Naive thymus-derived CD4-positive, alpha-beta T cell (primary cell): ENCODE data around the gene PNMA8C. TPM values are rescaled to one million over a fixed set of nuclear protein-coding genes. Genes with fewer than 3 reads are reported as not detected.
A peak's percentile ranks its signal among the peaks of the same experiment; 100 is the strongest.

Experiments used
- ATAC-seq: fragments of 150-1000 bp; cut with Tn5 transposase; 2 replicates; pipeline ENCODE4 v1.10.0; 2021; ENCODE audit warnings: mild to moderate bottlenecking, moderate library complexity
- CTCF ChIA-PET: fragments of 350-600 bp; sonication (Branson Sonifier 250); formaldehyde crosslinking; loops from one replicate; lab custom pipeline; 2021; ENCODE audit warnings: antibody characterized with exemption; lab: Charles Lee
- POLR2A ChIA-PET: fragments of 350-600 bp; sonication (Branson Sonifier 250); formaldehyde crosslinking; loops from one replicate; lab custom pipeline; 2021; ENCODE audit warnings: antibody characterized with exemption, inconsistent platforms; lab: Charles Lee
- DNase-seq, 9 donors: peaks; one replicate each; pipeline versions ENCODE4 v3.0.0 to v3.0.0-alpha.2; 2020 to 2022; ENCODE audit warnings: mixed read lengths in 1 of 9
- H3K27ac ChIP-seq: one replicate; pipeline ENCODE4 v1.7.0; 2013; ENCODE audit warnings: mild to moderate bottlenecking, low read depth, low read length, moderate library complexity
- H3K27me3 ChIP-seq, 2 donors: one replicate each; pipeline ENCODE4 v1.7.0; 2013; ENCODE audit warnings: low read length in 2 of 2, mild to moderate bottlenecking in 2 of 2, moderate library complexity in 2 of 2; ENCODE audit not compliant: control insufficient read depth in 2 of 2, insufficient read depth in 2 of 2
- H3K36me3 ChIP-seq, 3 experiments: 1 replicate in 2 of 3; 2 replicates in 1 of 3; pipeline ENCODE4 v1.7.0; 2013; ENCODE audit warnings: low read length in 3 of 3, mild to moderate bottlenecking in 3 of 3, moderate library complexity in 1 of 3; ENCODE audit not compliant: insufficient read depth in 3 of 3, control insufficient read depth in 2 of 3
- H3K4me1 ChIP-seq, 2 donors: one replicate each; pipeline ENCODE4 v1.7.0; 2013; ENCODE audit warnings: low read length in 2 of 2, mild to moderate bottlenecking in 2 of 2, moderate library complexity in 1 of 2; ENCODE audit not compliant: control insufficient read depth in 2 of 2, insufficient read depth in 2 of 2
- H3K4me3 ChIP-seq: 2 replicates; pipeline ENCODE4 v1.7.0; 2013; ENCODE audit warnings: mild to moderate bottlenecking, low read length
- H3K9me3 ChIP-seq, 3 experiments: 1 replicate in 2 of 3; 2 replicates in 1 of 3; pipeline ENCODE4 v1.7.0; 2013; ENCODE audit warnings: low read length in 3 of 3; ENCODE audit not compliant: control insufficient read depth in 2 of 3
- H3K27ac Mint-ChIP-seq, 9 donors: one replicate each; pipeline ENCODE4 v1.8.0; 2020 to 2022; ENCODE audit warnings: mixed read lengths in 9 of 9, mild to moderate bottlenecking in 8 of 9, moderate library complexity in 5 of 9, inconsistent platforms in 2 of 9
- H3K27me3 Mint-ChIP-seq, 5 donors: one replicate each; pipeline ENCODE4 v1.8.0; 2021 to 2022; ENCODE audit warnings: mixed read lengths in 5 of 5, mild to moderate bottlenecking in 1 of 5
- H3K36me3 Mint-ChIP-seq, 5 donors: one replicate each; pipeline ENCODE4 v1.8.0; 2020 to 2022; ENCODE audit warnings: mixed read lengths in 5 of 5, mild to moderate bottlenecking in 3 of 5, inconsistent platforms in 1 of 5
- H3K4me1 Mint-ChIP-seq, 7 donors: one replicate each; pipeline ENCODE4 v1.8.0; 2020 to 2022; ENCODE audit warnings: mixed read lengths in 7 of 7, mild to moderate bottlenecking in 3 of 7, inconsistent platforms in 1 of 7
- H3K4me3 Mint-ChIP-seq, 10 donors: one replicate each; pipeline ENCODE4 v1.8.0; 2020 to 2022; ENCODE audit warnings: mild to moderate bottlenecking in 10 of 10, mixed read lengths in 10 of 10, moderate library complexity in 6 of 10, inconsistent platforms in 2 of 10
- H3K9me3 Mint-ChIP-seq, 11 donors: one replicate each; pipeline ENCODE4 v1.8.0; 2020 to 2022; ENCODE audit warnings: mixed read lengths in 11 of 11, mild to moderate bottlenecking in 4 of 11, inconsistent platforms in 1 of 11, moderate library complexity in 1 of 11
- intact Hi-C, 2 donors: fragments of 100-400 bp; cut with micrococcal nuclease; formaldehyde crosslinking; loops; one replicate each; pipeline ENCODE4 v1.15.1; 2023
- polyA plus RNA-seq, 2 donors: library from polyadenylated mRNA; unstranded; fragments of 300-500 nt; fragmentation: Illumina TruSeq; gene quantifications; one replicate each; pipeline ENCODE4 v1.2.3, GENCODE V29; 2021
- total RNA-seq, 6 experiments: library from RNA in 5 of 6; stranded (reverse) in 5 of 6; gene quantifications; 1 replicate in 5 of 6; 2 replicates in 1 of 6; pipeline ENCODE4 v1.2.3 and lab custom pipeline; 2021 to 2026

The PNMA8C gene
- total and polyA plus RNA-seq, 7 experiments from 2014 or later: not detected

DNA sequence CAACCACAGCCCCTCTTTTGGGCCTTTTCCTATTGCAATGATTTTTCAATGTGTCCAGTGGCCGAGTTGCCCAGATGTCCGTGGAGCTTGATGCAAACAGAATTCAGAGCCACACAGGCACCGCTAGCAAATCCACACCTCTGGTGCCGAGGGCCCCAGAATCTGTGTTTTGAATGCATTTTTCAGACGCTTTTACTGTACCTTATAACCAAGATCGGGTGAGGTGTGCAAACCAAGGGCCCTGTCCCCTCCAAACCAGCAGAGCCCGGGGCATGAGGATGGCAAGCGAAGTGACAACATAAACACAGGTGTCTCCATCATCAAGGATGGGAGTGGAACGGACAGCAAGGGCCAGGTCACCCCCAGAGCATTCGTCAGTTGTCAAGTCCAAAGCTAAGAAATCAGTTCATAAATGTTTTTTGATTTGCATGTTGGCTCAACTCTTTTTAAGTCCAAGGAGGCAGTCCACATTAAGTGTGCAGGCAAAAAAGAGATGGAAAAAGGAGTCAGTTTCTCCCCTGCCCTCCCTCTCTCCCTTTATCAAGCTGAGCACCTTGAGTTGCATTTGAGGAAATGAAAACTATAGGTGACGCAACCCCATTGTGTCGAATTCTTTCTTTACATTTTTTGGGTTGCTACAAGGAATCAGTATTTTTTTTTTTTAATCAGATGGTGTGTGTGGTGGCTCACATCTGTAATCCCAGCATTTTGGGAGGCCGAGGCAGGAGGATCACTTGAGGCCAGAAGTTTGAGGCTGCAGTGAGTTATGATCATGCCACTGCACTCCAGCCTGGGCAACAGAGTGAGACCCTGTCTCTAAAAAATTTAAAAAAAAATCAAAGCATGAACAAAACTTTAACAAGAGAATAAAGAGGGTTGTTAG, 18.3 kb downstream of the PNMA8C start:
- peaks cover 0 to 9% of the 10 kb centered on the region in 2 donors for H3K27me3 ChIP-seq
- ChIA-PET CTCF (interaction anchor here (0.6 to 0.7 kb wide), 3 partner anchors 8 to 943 kb away, joined by 3 to 7 read pairs (median 3); partner anchors contain the start of gene FOSB), POLR2A (no interaction called here)
- H3K9me3 ChIP-seq: no peaks in the 10 kb centered on the region
- H3K4me1 ChIP-seq: no peaks in the 10 kb centered on the region
- H3K4me1 Mint-ChIP-seq: peaks cover 0 to 16% (median 6%) of the 10 kb centered on the region in 7 donors
- ATAC-seq (no peak), DNase-seq (no peak)
- no peak overlapping the region for H3K27ac Mint-ChIP-seq
- peaks cover 58 to 86% (median 77%) of the 10 kb centered on the region in 5 donors for H3K27me3 Mint-ChIP-seq
- no peaks in the 10 kb centered on the region for H3K36me3 Mint-ChIP-seq
- no peak overlapping the region for H3K4me3 Mint-ChIP-seq
- peaks cover 0 to 3% (median 0%) of the 10 kb centered on the region in 11 donors for H3K9me3 Mint-ChIP-seq
- no peak overlapping the region for H3K4me3 ChIP-seq
- no peak overlapping the region for H3K27ac ChIP-seq
- no peaks in the 10 kb centered on the region for H3K36me3 ChIP-seq
- intact Hi-C loops: no loop called here

DNA sequence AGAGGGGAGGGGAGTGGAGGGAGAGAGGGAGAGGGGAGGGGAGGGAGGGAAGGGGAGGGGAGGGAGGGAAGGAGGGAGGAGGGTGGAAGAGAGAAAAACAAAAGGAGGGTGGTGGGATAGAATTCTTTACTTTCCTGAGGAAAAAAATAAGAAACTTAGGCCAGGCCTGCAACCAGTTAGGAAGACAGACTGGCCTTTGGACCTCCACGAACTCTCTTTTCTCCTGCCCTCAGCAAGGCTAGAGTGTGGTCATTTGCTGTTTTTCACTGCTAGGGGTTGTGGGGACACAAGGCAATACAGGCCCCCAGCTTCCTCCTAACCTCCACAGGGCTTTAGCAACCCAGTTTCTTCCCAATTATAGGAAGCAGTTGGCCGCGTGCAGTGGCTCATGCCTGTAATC, 19.5 kb downstream of the PNMA8C start:
- Histone ChIP-seq H3K4me3 (no peak overlapping the region), H3K36me3 (no peaks in the 10 kb centered on the region), H3K4me1 (peaks cover 0 to 9% of the 10 kb centered on the region in 2 donors), H3K9me3 (no peaks in the 10 kb centered on the region), H3K27ac (no peak overlapping the region), H3K27me3 (peaks cover 0 to 14% of the 10 kb centered on the region in 2 donors)
- ChIA-PET CTCF (interaction anchor here (0.6 kb wide), 1 partner anchor 305 kb away, joined by 3 read pairs; no protein-coding TSS in a partner anchor), POLR2A (no interaction called here)
- Mint-ChIP-seq H3K27ac (no peak overlapping the region), H3K9me3 (peaks cover 0 to 3% (median 0%) of the 10 kb centered on the region in 11 donors), H3K36me3 (no peaks in the 10 kb centered on the region), H3K4me3 (no peak overlapping the region), H3K27me3 (peaks cover 55 to 87% (median 67%) of the 10 kb centered on the region in 5 donors), H3K4me1 (peaks cover 4 to 22% (median 13%) of the 10 kb centered on the region in 7 donors)
- ATAC-seq (no peak), DNase-seq (no peak)
- intact Hi-C loops: loop anchor here in 1 of 2 donors (10.0 kb wide), 1 partner anchor 256 kb away; the partner anchor contains the start of gene DACT3

DNA sequence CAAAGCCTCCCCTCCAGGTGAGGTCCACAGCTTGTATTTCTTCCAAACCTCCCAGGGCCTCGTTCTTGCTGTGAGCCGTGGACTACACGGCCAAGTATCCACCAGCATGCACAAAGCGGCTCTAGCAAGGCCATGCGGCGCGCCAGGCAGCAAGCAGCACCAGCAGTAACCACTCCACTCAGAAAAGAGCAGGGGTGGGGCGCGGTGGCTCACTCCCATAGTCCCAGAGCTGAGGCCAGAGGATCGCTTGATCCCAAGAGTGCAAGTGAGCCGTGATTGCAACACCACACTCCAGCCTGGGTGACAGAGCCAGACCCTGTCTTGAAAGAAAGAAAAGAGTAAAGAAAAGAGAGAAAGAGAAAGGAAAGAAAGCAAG, 20.1 kb downstream of the PNMA8C start:
- no peaks in the 10 kb centered on the region for H3K9me3 ChIP-seq
- intact Hi-C loops: loop anchor here in 1 of 2 donors (10.0 kb wide), 1 partner anchor 256 kb away; the partner anchor contains the start of gene DACT3
- H3K4me3 ChIP-seq: no peak overlapping the region
- peaks cover 9 to 27% (median 17%) of the 10 kb centered on the region in 7 donors for H3K4me1 Mint-ChIP-seq
- no peaks in the 10 kb centered on the region for H3K36me3 Mint-ChIP-seq
- H3K4me1 ChIP-seq: peaks cover 0 to 14% of the 10 kb centered on the region in 2 donors
- no peak for DNase-seq
- ChIA-PET POLR2A (no interaction called here), CTCF (no interaction called here)
- no peaks in the 10 kb centered on the region for H3K36me3 ChIP-seq
- H3K27me3 Mint-ChIP-seq: peaks cover 56 to 87% (median 67%) of the 10 kb centered on the region in 5 donors
- no peak overlapping the region for H3K27ac ChIP-seq
- ATAC-seq: no peak
- peak overlapping the region in 1 of 9 donors; percentile 11 for H3K27ac Mint-ChIP-seq
- peaks cover 0 to 14% of the 10 kb centered on the region in 2 donors for H3K27me3 ChIP-seq
- H3K4me3 Mint-ChIP-seq: peak overlapping the region in 1 of 10 donors; percentile 52
- H3K9me3 Mint-ChIP-seq: peaks cover 0 to 5% (median 0%) of the 10 kb centered on the region in 11 donors

DNA sequence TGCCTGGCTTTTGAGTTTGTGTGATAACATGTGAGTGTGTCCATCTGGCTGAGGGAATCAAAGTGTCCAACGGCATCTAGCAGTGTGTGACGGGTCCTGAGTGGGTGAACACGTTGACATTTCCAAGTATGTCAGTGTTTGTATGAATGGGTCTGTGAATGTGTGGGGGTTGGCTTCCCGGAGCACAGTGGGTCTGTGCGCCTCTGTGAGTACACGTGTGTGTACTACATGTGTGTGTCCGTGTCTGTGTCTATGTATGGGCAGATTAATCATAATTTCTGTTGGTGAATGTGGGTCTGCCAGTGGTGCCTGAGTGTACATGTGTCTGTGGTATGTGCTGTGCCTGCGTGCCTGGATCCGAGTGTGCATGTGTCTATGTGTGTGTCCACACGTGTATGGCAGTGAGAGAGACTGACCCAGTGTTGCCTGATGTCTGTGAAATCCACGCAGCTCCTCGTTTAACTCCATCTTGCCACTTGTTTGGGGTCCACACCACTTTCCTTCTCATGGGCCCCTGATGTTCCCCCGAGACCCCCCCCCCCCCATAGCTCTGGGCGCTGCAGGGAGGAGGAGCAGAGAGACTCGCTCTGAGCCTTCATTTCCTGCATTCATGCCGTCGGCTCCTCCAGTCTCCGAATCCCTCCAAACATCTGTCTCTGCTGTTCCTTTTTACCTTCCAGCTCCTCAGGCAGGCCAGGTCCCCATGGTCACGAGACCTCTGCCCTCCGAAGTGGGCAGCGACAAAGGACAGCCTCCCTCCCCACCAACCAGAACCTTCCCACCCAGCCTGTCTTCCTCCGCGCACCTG, 20.7 kb downstream of the PNMA8C start:
- H3K27me3 Mint-ChIP-seq: peaks cover 59 to 88% (median 69%) of the 10 kb centered on the region in 5 donors
- H3K36me3 ChIP-seq: no peaks in the 10 kb centered on the region
- DNase-seq (no peak), ATAC-seq (no peak)
- H3K27ac ChIP-seq: no peak overlapping the region
- POLR2A ChIA-PET: no interaction called here
- peaks cover 0 to 15% of the 10 kb centered on the region in 2 donors for H3K4me1 ChIP-seq
- H3K4me3 ChIP-seq: no peak overlapping the region
- H3K9me3 Mint-ChIP-seq: peaks cover 0 to 5% (median 0%) of the 10 kb centered on the region in 11 donors
- H3K27ac Mint-ChIP-seq: no peak overlapping the region
- H3K4me1 Mint-ChIP-seq: peaks cover 10 to 30% (median 17%) of the 10 kb centered on the region in 7 donors
- no peaks in the 10 kb centered on the region for H3K36me3 Mint-ChIP-seq
- H3K4me3 Mint-ChIP-seq: peak overlapping the region in 1 of 10 donors; percentile 52
- CTCF ChIA-PET: interaction anchor here (0.7 kb wide), 1 partner anchor 66 kb away, joined by 3 read pairs; no protein-coding TSS in a partner anchor
- intact Hi-C loops: loop anchor here in 1 of 2 donors (10.0 kb wide), 1 partner anchor 257 kb away; the partner anchor contains the start of gene DACT3
- H3K9me3 ChIP-seq: no peaks in the 10 kb centered on the region
- H3K27me3 ChIP-seq: peaks cover 0 to 14% of the 10 kb centered on the region in 2 donors

DNA sequence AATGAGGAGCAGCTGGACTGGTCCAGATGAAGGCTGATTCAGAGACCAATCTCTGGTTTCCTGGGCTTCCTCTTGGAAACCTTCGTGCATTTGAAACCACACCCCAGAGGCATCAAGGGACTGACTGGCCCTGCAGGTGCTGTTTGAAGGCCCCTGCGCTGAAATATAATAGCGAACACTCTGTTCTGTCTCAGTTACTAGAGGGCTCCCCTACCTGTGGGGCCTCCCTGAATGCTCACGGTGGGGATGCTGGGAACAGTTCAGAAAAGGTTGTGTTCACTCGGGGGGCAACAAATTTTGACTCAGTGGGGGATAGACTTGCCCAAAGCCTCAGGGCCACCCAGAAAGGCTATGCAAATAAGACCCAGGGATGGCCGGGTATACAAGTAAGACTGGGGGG, 21.8 kb downstream of the PNMA8C start:
- peaks cover 0 to 15% of the 10 kb centered on the region in 2 donors for H3K4me1 ChIP-seq
- DNase-seq (no peak), ATAC-seq (no peak)
- peaks cover 10 to 30% (median 21%) of the 10 kb centered on the region in 7 donors for H3K4me1 Mint-ChIP-seq
- H3K4me3 Mint-ChIP-seq: no peak overlapping the region
- H3K36me3 Mint-ChIP-seq: no peaks in the 10 kb centered on the region
- H3K9me3 ChIP-seq: no peaks in the 10 kb centered on the region
- H3K9me3 Mint-ChIP-seq: peaks cover 0 to 5% (median 0%) of the 10 kb centered on the region in 11 donors
- no peak overlapping the region for H3K4me3 ChIP-seq
- H3K27ac Mint-ChIP-seq: no peak overlapping the region
- H3K27me3 Mint-ChIP-seq: peaks cover 58 to 88% (median 70%) of the 10 kb centered on the region in 5 donors
- peaks cover 0 to 14% of the 10 kb centered on the region in 2 donors for H3K27me3 ChIP-seq
- ChIA-PET CTCF (interaction anchor here (0.7 kb wide), 1 partner anchor 67 kb away, joined by 3 read pairs; no protein-coding TSS in a partner anchor), POLR2A (no interaction called here)
- intact Hi-C loops: loop anchor here in 1 of 2 donors (10.0 kb wide), 1 partner anchor 258 kb away; the partner anchor contains the start of gene DACT3
- no peaks in the 10 kb centered on the region for H3K36me3 ChIP-seq
- no peak overlapping the region for H3K27ac ChIP-seq
